Putamen (tissue), 1 donor: ENCODE data around the gene TMED7.

Experiments used
- DNase-seq: peaks from one replicate; pipeline ENCODE4 v3.0.0-alpha.2; 2016; ENCODE audit warnings: low spot score

The TMED7 gene

DNA sequence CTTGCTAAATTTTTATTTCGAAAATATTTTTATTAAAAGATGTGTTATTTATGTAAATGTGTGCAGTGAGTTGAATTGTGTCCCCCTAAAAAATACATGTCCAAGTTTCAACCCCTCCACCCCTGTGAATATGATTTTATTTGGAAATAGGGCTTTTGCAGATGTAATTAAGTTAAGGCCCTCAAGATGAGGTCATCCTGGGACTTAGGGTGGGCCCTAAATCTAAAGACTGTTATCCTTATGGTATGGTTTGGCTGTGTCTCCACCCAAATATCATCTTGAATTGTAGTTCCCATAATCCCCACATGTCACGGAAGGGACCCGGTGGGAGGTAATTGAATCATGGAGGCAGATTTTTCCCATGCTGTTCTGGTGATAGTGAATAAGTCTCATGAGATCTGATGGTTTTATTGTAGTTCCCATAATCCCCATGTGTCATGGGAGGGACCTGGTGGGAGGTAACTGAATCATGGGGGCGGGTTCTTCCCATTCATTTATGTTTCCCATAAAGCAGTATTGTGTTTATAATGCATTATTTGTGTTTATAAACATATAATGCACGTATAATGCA lies 1.5 kb upstream of the TMED7 start:
- DNase-seq, result no peak

DNA sequence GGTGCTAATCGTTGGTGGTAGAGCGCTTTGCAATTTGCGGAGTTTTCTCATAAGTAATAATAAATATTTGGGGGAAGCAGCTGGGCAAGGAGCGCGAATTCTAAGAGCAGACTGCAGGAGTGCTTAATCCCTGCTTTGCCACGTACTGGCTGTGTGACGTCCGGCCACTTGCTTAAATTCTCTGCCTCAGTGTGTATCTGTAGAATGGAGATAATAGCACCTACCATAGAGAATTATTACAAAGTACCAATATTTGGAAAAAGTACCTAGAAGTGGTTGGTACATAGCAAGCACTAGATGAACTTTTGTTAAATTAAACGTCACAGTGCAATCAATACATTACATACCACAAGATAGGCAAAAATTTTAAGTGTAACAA lies 598 bp upstream of the TMED7 start:
- no peak for DNase-seq

DNA sequence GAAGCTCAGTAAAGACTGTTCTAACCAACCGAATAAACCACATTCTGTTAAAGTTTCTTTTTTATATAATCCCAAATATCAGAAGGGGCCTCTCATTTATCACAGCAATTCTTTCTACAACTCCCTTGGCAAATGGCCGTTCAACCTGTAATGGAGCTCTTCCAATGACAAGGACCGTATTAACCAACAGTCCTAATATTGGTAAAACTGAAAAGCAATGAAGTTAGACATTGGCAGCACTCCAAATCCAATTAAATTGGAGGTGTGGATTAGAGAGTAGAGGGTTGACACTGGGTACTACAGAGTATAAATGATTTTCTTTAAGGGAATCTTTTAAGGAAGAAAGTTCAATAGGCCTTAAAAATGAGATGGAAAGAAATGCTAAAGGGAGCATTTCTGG lies 842 bp downstream of the TMED7 start:
- no peak for DNase-seq

DNA sequence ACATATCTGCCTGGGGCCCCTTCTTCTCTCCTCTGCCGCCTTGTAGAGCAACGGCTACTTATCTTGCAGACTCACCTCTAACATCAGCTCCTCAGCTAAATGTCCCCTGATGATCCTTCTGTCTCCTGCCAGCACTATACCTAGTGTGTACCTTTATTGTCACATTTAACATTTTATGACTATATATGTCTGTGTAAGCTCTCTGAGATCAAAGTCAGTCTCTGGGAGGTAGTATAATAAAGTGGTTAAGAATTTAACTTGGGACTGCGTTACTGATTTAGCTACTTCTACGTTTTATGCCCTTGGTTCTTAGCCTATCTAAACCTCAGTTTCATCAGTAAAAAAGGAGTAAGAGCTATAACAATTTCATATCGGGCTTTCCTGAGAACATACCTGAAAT lies 2.2 kb downstream of the TMED7 start:
- no peak for DNase-seq

DNA sequence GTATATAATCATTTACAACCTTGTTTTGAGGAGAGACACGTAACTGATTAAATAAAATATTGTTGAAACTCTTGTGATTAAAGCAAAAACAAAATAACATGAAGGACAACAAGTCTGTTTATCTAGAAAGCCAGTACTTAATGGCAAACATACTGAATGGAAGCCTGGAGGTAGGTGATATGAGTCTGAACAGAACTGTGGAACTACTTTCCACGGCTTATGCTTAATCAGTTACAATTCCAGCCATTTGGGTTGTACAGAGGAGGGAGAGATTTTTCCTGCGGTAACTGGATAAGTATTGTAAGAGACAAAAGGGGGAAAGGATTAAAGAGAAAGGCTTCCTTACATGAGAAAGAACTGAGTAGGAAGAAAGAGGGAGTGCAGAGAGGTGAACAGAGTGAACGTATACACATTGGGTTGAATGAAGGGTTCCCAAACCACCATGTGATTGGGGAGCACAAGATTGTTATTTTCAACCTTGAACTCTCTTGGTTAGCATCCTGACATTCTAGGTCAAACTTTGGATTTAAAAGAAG lies 4.4 kb downstream of the TMED7 start:
- DNase-seq, result no peak

DNA sequence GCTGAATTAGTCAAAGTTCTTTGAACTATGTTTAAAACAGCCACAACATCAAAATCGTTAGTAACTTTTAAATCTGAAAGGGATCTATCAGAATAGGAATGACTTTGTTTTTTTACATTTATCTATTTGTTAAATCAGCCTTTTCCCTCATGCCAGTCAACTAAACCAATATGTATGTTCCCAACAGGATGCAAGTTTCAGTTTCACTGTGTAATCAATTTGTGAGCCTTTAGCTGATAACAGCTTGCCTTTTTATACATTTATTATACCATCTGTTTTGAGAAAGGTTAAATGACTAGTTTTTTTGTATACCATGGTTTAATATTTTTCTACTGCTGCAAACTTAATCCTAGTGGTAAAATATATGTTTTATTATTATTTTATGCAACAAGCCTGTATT lies 8.9 kb downstream of the TMED7 start:
- DNase-seq, result no peak

DNA sequence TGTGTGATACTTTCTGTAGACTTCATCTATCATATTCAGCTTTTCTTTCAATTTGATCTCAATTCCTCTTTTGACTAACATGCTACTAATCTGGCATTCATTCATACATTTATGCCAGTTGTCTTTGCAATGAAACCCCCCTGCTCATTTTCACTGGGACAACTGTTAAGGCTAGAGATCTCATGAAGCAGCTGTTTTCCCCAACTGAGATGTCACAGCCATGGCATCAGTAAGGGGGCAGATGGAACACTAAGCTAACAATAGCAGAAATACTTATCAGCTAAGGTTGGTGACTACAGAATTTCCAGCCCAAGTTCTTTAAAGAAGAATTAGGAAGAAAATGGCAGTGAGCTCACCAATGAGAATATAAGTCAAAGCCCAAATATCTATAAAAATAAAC lies 9.4 kb downstream of the TMED7 start:
- DNase-seq, result no peak

DNA sequence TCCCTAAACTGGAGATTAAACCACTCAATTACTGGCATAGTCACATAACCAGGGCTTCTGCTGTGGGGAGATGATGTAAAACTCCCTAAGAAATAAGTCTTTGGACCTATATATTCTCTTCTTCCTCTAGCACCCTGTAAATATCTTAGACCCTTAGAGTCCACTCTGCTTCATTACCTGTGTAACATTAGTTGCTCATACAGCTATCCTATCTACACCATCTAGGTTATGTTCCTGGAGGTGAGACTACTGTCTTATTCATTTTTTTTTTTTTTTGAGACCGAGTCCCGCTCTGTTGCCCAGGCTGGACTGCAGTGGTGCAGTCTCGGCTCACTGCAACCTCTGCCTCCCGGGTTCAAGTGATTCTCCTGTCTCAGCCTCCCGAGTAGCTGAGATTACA lies 14.0 kb downstream of the TMED7 start:
- DNase-seq, result no peak

DNA sequence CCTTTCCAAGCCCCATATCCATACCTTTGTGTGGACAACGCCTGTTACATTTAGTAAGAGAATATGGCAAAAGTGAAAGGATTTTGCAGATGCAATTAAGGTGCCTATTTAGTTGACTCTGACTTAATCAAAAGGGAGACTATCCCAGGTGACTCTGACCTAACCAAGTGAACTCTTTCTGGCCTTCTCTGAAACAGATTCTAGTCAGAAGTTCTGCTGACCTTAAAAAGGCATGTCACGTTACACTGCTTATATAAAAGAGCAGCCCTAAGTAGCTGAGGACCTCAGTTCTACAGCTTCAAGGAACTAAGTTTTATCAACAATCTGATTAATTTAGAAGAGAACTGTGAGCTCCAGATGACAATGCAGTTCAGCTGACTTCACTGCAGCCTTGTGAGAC lies 17.9 kb downstream of the TMED7 start:
- DNase-seq, result no peak

DNA sequence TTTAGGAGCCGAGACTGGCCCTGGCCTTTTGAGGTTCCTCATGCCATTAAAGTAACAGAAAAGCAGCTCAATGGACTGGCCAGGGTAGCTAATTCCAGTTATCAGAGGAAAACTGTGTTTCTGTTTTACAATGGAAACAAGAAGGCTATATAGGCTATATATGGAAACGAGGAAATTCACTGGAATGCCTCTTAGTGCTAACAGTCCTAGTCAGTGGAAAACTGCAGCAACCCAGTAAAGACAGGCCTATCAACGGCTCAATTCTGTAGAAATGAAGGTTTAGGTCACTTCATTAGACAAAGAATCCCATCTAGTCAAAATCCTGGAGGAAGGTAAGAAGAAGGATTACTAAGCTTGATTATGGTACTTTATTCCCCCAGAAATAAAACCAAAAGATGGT lies 20.4 kb downstream of the TMED7 start:
- DNase-seq, result no peak

DNA sequence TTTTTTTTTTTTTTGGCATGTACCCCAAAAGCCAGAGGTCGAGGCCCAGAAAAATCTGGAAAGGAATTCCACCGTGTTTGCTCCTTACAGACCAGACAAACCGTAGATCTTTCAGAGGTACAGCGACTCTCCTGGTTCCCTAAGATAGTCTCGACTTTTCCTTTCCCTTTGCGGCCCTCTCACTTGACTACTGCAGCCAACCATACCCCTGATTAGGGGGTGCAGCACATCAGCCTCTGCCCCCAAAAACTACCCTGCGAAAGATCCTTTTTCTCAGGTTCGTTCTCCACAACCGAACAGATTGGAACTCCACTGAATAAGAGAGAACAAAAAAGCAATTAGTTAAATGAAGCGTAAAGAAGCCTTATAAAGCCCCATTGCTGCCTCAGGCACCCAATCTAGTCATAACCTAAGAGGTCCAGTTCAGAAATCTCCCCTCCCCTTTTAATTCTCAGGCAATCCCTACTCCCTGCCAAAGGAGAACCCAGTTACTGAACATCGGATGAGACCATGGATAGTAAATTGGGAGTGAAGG lies 23.2 kb downstream of the TMED7 start:
- no peak for DNase-seq

DNA sequence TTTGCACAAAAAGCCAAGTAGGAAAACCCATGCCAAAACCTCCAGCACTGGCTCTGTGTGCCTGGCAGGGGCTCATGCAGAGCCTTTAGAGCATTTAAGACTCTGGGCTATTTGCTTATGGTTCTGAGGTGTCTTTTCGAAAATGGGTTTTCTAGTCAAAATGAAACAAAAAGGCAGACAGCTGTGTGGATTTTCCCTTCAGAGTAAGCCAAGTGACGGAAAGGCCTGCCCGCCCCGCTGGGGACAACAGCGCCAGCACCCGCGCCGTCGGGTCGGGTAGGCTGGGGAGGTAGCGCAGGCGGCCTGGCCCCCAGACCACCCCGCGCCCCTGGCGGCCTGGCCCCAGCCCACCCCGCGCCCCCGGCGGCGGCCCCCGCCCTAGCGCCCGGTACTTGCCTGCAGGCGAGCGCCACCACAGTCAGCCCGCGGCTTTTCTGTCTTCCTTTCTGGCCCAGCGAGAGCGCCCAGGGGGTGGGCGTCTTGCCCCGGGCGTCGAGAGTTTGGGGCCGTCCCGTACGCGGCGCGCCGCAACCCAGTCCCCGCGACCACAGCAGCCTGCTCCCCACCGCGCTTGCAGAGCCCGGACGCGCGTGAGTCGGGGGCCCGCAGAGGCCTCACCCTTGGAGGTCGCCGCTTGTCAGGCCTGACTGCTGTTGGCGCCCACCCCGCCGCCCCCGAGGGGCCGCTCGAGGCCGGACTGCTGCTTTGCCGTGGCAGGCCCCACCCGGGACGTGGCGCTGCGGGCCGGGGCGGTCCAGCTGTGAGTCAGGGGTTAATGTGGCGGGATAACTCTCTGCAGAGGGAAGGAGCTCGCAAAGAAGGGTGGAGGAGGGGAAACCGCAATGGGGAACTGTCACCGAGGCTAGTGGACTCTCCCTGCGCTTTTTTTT lies 23.9 kb downstream of the TMED7 start, which contains the start of gene TICAM2:
TSS of gene TICAM2 (minus strand) at position 779 of the 890 bp plus-strand sequence. CDS start 21,223 bp downstream, outside the sequence.
- DNase-seq, result peak; percentile 66

DNA sequence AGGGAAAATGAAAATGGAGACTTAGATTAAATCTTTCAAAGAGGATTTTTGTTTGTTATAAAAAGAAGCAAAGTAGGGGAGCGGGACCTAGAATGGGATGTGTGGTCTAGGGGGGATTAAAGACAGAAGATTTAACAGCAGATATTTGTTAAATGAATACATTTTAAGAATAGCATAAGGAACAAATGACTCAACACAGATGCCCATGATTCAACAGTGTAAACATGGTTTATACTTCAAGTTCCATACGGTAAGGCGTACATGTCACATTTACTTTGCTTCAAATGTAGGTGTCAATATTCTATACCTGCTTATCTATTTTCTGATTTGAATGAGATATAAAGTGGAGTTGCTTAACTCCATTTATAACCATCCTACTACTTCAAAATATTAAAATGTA lies 25.1 kb downstream of the TMED7 start:
- no peak for DNase-seq

DNA sequence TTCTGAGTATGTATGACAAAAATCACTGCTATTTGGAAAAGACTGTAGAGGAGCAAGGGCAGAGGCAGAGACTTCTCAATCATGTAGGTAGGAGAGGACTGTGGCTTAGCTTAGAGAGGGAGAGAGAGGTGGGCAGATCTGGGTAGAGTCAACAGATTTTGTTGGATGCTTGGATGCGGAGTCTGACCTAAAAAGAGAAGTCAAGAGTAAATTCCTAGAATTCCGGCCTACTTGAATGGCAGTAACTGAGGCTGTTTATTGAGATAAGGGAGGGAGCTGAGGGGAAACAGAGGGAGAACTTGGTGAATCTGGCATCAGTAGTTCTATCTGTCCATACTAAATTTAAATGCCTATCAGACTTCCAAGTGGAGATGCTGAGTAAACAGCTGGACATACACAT lies 25.9 kb downstream of the TMED7 start:
- DNase-seq, result no peak

DNA sequence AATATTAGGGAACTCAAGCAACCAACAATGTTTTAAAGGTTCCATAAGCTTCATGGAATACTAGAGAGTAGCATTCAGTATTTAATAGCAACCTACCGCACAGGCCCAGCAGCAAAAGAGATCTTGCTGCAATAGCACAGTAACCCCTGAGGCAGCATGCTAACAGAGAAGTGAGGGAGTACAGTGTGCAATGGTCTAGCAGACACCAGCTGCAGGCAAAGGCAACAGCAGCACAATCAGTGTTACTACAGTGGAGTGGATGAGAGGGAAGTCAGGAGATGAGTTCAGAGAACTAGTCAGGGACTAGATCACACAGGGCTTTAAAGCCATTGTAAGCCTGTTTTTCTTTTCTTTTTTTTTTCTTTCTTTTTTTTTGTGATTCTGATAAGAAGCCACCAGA lies 26.3 kb downstream of the TMED7 start:
- peak; percentile 33 for DNase-seq

DNA sequence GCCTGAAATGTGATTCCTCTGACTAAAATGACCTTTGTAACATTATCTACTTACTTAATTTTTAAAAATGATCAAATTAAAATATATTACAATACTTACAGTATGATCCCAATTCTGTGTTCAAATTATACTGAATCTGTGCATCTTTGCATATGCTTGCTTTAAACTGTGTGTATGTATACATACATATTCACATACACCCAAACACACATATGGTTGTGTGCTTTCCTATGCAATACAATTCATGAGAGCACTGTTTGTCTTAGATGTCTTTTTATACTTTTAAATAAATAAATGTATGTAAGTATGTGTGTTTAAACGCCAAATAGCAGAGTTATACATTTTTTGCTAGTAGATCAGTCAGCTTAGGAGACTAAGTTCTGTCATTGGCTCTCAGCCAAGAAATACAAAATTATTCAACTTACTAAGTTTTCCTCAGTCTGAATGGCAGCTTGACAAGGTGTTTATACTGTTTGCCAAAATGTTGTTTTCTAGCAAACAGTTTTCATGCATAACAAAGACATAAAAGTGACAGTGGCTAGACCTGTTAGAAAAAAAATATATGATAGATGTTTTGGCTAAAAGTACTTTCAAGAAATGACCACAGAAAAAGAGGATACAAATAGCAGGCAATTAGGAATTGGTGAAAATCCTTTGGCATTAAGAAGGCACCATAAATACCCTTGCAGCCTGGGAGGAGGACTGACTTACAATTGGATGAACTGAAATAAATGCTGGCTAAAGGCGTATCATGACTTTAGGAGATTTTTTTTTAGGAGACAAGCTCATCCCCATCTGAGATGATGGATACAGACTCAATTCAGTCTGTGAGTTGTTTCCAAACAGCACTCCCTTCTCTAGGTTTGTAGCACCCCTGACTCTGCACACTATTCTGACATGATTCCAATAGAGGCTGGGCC lies 31.4 kb downstream of the TMED7 start:
- DNase-seq, result no peak

DNA sequence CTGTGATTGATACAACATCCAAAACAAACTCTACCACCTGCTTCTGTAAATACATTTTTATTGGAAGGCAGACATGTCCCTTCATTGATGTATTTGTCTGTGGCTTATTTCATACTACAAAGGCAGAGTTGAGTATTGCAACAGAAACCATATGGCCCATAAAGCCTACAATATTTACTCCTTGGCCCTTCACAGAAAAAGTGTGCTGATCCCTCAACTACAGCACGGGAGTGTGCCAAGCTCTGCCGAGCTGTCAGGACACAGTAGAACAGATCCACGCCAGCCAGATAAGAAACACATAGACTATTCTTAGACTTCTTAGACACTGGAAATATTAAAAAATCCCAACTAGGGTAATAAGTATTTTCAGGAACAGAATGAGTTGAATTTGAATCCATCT lies 36.8 kb downstream of the TMED7 start:
- no peak for DNase-seq

DNA sequence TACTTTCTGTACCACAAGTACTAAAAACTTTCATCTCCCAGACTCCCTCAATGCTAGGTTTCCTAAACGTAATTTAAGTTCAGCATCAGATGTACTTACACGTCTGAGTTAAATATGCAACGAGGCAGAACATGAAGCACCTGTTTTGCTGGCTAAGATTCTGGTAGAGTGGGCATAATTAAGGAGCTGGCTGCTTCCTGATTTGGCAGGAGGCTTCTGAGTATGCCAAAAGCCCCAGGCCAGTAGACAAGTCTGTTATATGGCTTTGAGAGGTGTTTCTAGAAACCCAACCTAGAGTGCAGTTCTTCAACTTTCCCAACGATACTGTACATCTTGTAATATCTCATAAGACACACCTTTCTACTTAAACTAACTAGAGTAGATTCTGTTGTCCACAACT lies 37.2 kb downstream of the TMED7 start:
- no peak for DNase-seq

DNA sequence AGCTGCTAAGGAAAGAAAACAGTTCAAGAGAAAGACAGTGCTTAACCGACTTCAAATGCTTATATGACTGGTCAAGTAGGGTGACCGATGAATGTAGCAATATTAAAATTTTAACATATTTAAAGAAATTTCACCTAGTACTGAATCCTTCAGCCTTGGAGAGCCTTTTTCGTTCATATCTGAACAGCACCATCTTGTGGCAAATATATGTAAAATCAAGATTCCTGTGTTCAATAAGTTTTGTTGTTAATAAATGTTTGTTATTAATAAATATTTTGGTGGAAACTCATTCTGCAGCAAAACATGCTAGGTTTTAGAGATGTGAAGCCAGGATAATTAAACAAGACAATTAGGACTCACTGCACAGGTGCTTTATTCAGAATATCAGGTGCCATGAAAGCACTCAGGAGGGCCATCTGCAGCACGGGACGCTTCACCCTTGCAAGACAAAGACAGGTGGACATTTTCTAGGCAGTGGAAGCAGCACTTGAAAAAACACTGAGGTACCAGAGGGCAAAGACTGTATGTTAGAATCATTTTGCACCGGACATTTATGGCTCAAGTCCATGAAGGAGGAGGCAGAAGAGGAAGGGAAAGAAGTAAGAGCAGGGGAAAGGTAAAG lies 39.2 kb downstream of the TMED7 start:
- no peak for DNase-seq

DNA sequence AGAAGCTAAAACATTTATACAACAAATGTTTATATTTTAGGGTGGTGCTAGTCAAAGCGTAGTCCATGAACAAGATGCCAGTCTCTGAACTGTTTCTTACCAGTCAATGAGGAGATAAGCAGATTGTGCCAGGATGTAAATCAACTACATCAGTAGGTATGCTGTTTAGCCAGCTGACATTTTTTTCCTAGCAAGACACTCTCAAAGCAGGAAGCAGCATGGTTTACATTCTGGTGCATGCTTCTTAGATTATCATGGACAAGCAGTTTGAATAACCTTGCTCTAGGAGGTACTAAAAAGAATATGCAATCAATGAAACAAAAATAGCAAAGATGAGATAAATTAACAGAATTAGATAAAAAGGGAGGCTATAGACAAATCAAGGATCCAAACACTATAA lies 40.6 kb downstream of the TMED7 start:
- no peak for DNase-seq

DNA sequence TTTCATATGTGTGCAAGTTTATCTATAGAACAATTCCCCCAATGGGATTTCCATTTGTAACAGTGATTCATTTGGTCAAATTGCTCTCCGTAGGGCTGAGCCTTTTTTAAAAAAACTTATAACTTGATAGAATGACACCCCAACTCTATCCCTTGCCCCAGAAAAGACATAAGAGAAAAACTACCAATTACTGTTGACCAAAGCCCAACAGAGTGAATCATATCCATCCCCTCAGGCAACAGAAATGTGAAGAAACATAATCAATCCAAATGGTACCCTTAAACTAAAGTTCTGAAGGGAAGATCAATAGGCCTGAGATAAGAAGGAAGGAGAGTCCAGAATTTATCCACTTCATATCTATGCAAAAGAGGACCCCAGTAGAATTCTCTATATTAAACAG lies 41.3 kb downstream of the TMED7 start:
- no peak for DNase-seq

DNA sequence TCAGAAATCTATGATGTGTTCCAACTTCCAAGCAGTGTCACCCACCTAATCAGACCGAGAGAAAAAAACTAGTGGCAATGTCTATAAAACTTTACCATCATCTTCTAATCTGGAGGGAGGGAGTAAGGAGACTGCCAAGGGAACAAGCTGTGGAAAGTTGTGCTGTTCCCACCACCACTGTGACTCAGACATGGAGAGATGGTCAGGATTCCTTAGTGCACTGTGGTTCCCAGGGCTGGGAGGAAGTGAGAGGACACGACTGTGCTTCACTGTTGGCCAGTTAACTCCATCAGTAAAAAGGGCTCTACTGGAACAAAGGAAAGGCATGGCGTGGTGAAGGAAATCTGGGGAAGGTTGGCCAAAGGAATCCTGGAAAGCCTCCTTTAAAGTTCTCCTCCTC lies 42.4 kb downstream of the TMED7 start:
- no peak for DNase-seq
